GM19035 (cell line): ENCODE data around the gene RBMS3.
"Not testable (repeated sequence)": the region's sequence is repeated elsewhere in the genome, so short reads cannot be mapped to it uniquely, and the experiment has no call there.

Experiments used
- ATAC-seq: cut with Tn5 transposase; IDR thresholded peaks from one replicate; pipeline ENCODE4 v1.9.1; 2021; ENCODE audit not compliant: unreplicated experiment

The RBMS3 gene

DNA sequence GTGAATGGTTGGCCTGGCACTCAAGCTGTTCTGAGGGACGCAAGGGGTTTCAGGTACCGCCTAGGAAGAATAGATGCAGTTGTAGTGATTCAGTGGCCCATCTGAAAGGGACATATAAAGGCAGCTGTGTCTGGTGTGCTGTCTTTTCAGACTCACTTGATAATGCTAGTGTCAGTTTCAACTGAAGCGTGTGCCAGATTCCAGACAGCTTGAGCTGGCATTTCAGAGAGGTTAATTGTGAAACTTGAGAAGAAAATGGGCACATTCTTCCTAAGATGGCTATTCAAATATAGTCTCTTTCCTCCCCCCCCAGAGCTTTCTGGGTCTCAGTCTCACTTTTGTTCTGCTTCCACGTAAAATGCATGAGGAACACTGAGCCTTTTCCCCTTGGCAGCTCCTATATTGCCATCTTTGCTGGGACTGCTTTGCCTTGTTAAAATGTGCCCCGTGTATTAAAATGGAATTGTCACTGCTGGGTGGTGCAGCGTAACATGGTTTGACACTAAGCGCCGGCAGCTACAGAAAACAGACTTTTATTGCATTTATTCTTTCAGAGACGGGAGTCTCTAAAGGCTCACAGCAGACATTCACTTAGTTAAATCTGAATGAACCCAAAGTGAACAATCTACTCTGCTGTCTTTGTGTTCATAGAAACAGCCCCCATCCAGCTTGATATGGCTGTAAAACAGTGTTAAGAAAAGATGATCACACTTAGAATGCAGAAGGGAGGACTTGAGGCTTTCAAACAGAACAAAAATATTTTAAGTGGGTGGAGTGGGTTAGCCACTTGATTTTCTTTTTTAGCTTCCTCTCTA lies 478.7 kb downstream of the RBMS3 start:
- no peak for ATAC-seq

DNA sequence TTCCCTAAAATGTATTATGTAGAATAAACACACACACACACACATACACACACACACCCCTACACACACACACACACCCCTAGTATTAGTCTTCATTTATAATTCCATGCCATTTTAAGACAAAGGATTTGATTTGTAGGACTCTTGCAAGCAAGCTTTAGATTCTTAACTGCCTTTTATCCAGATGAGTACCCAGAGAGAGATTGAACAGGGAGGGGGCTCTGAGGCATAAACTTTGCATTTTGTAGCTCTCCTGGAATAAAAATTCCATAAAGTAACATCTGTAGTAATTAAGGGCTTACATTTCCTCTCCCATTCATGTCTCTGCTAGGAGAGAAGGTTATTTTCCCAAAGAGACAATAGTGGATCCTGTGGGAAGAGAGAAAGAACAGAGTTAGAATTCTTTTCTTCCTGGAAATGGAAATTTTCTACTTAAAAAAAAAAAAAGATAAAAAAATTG lies 479.4 kb downstream of the RBMS3 start:
- ATAC-seq, result no peak

DNA sequence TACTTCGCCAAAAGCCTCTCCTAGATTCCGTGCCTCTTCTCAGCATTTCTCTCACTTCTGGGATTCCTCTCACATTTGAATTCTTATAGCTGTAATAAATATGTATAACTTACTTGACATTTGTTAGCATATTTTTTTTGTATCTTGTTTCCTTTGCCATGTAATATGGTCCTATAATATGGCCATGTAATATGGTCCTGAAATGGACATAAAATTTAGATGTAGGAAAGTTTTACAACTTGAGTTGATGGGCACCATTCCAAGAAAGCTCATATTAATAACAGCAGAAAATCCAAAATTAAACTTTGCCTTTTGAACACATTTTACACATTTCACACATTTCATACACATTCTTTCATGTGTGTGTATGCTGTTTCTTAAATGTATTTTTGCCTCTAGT lies 480.6 kb downstream of the RBMS3 start:
- ATAC-seq, result no peak

DNA sequence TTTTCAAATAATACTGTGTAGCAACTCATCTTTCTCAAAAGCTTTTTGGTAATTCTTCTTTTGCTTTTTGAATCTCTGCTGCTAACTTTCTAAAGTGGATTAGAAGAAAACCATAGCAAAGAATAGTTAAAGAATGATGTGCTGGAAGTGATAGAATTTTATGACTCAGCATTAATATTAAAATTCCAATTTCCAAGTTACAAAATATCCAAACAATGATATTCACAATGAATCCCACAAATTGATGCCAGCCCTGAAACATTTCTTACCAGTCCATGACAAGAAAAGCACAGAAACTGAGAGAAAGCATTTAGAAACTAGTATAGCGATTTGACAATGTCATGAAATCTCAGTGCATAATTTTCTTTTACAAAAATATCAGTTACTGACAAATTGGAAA lies 482.2 kb downstream of the RBMS3 start:
- ATAC-seq, result no peak

DNA sequence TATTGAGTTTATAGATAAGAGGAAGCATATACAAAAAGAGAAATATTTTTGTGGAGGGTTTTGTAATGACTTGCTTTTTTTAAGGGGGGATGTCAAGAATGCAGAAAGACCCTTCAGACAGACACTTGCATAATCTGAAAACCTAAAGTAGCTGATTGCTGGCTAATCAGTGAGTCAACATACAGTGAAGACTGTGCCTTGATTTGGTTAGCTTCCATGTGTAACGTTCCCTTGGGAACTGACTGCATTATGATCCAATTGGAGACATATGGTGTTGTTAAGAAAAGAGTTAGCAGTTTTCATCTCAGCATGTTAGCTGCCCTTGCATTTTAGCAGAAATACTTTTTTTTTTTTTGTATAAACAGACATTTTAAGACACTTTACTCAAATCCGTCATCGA lies 483.2 kb downstream of the RBMS3 start:
- no peak for ATAC-seq

DNA sequence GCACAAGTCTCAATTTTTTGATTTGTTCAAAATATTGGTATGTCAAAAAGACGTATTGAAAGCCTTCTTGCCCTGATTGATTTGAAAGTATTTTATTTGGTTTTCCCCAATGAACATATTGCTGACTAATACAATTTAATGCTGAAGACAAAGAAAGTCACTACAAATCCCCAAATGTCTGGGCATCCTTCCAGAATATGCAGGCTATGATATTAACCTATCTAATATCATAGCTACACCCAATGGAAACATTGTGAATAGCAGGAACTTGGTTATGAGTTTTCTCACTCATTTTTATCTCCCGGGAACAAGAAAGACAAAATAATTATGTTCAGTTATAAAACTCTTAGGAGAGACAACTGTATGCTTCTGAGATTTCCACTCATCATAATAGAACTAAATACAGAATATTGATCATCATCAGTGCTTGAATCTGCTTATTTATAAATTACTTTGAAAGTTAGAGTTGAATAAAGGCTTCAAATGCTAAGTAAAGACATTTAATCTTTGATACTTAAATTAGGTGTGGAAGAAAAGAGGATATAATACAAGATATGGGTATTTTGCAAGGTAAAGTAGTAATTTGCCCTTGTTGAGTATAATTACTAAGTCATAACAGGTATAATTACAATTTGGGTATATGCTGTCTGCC lies 483.9 kb downstream of the RBMS3 start:
- ATAC-seq, result no peak

DNA sequence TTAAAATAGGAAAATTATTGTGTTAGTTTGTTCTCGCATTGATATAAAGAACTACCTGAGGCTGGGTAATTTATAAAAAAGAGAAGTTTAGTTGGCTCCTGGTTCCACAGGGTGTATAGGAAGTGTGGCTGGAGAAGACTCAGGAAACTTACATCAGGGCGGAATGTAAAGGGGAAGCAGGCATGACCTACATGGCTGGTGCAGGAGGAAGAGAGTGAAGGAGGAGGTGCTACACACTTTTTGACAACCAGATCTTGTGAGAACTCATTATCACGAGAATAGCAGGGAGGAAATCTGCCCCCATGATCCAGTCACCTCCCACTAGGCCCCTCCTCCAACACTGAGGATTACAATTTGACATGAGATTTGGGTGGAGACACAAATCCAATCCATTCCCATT lies 490.7 kb downstream of the RBMS3 start:
- no peak for ATAC-seq

DNA sequence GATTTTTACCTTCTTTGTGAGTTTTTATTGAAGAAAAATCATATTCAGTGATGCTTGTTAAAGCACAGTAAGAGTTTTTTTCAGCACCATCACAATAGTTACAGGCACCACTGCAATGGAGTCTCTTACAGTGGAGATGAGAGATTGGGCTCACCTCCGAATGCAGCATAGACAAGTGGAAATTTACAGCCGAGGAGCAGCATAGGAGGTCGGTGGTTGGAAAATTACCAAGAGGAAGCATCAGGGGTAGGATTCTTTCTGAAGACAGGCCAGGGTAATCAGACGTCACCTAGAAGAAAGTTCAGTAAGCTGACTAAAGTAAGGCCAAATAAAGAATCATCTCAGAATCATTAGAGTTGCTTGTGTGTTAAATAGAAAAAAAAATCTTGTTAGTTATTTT lies 491.6 kb downstream of the RBMS3 start:
- ATAC-seq, result no peak

DNA sequence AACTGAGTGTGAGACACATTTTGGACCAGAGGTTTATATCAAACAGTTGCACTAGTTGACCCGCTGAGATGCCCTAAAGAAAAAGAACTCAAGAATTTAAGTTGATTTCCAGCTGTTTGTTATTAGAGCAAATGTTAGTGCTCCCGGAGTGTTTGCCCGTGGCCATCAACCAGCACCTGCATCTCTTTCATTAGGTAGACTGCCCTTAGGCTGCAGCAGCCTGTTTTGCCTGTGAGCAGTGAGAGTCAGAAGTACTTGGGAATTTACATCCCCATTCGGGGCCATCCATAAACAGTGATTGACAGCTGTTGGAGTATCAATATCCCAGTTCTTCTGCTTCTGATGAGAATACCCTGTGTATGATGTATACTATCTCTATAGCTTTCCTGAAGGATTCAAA lies 492.6 kb downstream of the RBMS3 start:
- no peak for ATAC-seq

DNA sequence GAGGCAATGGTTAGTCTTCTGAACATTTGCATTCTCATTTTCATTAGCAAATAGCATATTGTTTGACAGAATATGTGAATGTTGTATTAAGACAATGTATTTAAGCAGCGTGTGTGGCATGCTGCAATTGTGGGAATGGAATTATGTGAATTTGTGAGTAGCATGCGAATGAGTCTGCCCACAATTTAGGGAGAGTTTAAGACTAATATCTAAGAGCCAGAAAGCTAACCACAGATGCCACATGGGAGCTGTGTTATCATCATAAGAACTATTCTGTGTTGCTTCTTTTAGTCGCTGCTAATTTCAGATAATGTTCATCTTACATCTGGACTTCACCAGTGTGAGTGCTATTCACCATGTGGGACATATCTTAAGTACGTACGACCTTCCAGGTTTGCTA lies 494.5 kb downstream of the RBMS3 start:
- no peak for ATAC-seq

DNA sequence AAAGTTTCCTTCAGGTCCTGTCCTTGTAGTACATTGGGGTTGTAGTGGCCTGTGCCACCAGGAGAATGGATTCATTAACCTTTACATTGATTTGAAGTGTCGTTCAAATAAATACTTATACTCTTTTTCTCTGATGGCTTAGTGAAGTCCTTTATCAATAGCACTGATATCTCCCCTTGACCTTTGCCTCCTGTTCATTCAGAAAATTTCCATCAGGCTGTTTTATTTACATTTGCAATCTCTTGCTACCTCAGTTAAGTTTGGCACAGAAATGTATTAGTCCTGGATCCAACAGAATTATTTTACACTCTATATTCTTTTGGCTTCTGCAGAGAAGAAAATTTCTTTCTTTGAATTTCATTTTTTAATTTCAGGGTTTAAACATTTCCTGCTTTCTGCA lies 497.0 kb downstream of the RBMS3 start:
- ATAC-seq, result no peak

DNA sequence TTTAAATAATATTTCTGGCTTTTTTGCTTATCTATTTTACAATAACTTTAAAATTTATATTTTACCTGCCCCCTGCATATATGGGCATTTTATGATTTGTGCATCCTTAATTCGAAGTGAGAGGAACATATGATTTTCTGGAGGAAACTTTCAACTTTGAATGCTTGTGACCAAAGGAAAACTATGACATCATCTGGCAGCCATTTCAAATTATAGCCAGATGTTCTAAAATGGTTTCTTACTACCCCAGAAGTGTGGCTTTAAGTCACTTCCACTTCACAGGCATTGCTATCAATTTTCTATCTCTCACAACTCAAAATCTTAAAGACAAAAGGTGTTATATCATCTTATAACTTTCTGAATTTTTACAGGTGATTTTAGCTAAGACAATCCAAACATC lies 508.8 kb downstream of the RBMS3 start:
- ATAC-seq, result no peak

DNA sequence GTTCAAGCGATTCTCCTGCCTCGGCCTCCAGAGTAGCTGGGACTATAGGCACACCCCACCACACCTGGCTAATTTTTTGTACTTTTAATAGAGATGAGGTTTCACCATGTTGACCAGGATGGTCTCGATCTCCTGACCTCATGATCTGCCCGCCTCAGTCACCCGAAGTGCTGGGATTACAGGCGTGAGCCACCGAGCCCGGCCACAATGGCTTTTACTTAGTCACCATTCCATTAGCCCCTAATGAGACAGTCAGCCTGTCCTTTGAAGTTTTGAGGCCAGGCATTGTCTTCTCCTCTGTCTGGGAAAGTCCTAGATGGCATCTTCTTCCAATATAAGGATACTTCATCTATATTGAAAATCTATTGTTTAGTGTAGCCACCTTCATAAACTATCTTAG lies 515.9 kb downstream of the RBMS3 start:
- no peak for ATAC-seq

DNA sequence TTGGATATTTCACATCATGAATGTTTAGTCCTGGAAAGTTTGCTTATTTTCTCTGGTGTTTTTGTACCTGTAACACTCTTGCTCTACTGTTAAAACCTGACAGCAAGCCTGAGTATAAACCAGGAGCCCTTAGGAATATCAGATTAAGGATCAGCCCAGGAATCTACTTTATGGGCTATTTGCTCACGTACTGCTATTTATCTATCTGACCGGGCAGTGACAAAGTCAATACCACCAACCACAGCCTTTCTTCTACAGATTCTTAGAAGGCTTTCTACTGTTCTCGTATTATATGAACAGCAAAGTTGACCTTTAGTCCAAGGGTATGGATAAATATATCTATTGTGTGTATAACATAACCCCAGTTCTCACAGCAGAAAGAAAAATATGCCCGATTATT lies 521.2 kb downstream of the RBMS3 start:
- no peak for ATAC-seq

DNA sequence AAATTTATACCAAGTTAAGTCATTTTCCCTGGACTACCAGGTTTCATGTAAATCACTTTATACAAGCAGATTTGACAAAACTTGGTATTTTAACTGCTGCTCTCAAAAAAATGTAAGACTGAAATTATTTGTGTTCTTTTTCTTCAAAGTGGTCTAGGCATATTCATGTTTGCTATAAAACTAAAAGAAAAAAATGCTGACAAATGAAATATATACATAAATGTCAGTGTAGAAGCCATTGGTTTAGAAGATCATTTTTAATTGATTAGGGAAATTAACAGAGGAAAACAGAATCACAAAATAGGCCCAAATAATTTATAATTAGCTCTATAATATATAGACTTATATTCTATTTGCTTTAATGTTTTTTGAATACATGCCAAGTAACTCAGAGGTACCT lies 523.2 kb downstream of the RBMS3 start:
- ATAC-seq, result no peak

DNA sequence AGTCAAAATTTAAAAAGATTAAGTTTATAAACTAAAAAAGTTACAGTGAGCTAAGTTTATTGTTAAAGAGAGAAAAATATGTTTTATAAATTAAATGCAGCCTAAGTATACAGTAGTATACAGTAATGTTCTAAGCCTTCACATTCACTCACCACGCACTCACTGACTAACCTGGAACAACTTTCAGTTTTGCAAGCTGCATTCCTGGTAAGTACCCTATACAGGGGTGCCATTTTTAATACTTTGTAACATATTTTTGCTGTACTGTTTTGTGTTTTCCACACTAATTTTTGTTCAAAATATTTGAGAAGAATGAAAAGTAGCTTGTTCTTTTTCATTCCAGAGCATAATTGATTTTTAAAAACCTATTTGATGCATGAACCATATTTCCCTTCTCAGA lies 524.9 kb downstream of the RBMS3 start:
- ATAC-seq, result no peak

DNA sequence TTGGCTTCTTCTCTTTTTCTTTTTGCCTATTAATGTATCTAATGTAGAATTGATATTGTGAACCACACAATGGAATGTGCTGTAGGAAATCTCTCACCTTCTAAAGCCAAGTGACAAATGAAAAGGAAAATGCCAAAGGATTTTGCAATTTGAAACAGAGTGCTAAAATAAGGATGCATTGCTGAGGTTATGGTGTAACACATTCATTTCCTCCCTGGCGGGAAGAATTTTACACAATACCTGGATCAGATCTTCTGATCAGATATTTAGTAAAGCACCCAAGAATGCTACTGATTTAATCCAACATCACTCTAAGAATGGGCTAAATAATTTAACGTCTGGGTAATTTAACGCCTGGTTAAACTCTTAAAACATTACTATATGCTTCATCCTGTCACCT lies 527.5 kb downstream of the RBMS3 start:
- not testable (repeated sequence) for ATAC-seq

DNA sequence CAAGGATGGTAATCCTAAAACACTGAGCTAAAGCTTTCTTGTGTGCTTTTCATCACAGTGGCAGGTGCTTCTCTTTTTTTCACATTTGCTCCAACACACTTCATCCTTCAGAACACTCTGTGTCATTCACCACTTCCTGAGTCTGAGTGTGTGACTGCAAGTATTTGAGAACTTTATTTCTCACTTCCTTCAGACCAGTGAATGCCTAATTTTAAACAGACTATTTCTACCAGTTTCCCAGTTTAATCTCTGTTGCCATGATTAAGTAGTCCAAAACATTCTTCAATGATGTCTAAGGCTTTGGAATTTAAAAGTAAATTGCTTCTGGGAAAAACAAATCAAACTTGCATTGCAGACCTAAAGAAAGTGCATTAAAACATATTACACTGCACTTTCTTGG lies 541.2 kb downstream of the RBMS3 start:
- ATAC-seq, result no peak

DNA sequence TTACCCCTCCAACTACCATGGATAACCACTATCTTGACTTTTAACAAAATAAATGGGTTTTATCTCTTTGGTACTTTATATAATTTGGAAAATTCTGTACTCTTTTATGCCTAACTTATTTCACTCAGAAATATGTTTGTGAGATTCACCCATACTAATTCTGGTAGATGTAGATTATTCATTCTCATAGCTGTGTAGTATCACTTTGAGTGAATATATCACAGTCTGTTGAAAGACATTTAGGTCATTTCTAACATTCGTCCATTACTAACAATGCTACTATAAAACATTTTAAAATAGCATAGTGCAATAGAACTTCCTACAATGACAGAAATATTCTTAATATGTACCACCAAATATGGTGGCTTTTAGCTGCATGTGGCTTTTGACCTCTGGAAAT lies 542.4 kb downstream of the RBMS3 start:
- no peak for ATAC-seq

DNA sequence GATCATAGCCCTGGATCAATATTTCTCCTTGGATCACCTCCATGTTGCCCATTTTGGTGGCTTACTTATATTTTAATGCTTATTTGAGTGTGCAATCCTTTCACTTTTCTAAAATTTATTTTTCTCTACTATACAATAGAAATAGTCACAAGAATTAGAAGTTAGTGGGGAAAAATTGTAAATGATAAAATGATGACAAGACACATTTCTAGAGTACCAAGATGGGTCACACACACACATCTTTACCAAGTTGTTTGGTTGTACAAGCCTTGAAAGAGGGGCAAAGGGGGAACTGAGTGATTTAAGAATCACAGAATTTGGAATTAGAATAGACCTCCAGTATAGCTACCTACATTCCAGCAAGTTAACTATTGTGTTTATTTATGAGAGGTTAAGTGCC lies 545.8 kb downstream of the RBMS3 start:
- no peak for ATAC-seq

DNA sequence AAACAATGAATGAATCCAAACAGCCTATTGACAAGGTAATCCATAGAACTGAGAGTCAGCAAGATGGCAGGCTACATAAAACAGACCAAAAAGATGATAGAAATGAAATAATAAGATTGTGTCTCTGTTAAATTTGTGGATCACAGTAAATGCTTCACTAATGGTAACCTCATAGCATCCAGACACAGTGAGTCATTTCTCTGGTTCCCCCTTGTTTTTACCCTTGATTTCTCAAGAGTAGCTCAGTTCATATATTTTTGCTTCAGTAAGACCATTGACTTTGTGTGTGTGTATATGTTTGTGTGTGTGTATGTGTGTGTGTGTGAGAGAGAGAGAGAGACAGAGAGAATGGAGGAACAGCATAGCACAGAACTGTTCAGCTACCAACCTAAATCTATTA lies 546.9 kb downstream of the RBMS3 start:
- no peak for ATAC-seq

DNA sequence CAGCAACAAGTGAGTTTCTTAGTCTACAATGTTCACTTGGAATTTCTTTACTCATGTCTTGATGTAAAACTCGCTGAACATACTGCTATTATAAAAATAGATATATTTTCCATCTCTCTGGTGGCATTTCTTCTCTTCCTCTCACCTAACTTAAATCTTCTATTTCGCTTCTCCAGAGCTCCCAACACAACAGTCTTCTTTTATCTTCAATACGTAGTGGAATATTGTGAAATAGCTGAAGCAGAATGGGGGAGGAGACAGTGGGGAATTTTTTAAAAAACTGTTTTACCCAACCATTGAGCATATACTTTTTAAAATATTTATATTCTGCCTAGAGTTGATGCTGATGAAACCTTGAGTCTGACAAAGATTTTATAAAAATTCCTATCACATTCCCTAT lies 548.5 kb downstream of the RBMS3 start:
- no peak for ATAC-seq

DNA sequence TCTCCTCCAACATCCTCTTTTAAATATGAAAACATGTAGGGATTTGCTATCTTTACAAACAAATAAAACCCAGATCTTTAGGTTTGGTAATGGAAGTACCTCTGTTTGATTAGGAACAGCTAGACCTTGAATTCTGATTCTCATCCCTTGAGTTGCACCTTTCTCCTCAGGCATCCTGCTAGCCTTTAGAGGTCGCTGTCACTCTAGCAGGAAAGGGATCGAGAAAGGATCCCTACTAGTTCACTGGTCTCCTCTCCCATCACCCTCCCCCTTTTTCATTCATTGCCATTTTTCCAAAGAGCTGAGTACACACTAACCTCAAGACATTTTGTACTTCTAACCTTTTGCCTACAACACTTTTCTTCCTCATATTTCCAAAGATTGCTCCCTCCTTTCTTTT lies 569.8 kb downstream of the RBMS3 start:
- no peak for ATAC-seq
